K562 (cell line): ENCODE measurements around the gene PHF21A. TPM values are rescaled to one million over a fixed set of nuclear protein-coding genes. Genes with fewer than 3 reads are reported as not detected.
A peak's percentile ranks its signal among the peaks of the same experiment; 100 is the strongest.

Experiments used
- ATAC-seq: fragments of 200-7000 bp; cut with Tn5 transposase; 3 replicates; pipeline ENCODE4 v1.9.1; 2020; ENCODE audit warnings: moderate library complexity
- BruUV-seq: library from RNA; stranded (reverse); fragments of 400-500 nt; replicated peaks from 2 replicates; lab custom pipeline; 2021; lab: Mats Ljungman, UMichigan
- CTCF ChIA-PET: fragments of 300-600 bp; formaldehyde crosslinking; extraction: SDS; loops from one replicate; lab custom pipeline; 2021; ENCODE audit warnings: low intra/inter-chr PET ratio; lab: Yijun Ruan, JAX
- POLR2A ChIA-PET: fragments of 300-600, 350-650 bp; sonication (Branson Sonifier 250); formaldehyde crosslinking; extraction: SDS; loops from one replicate; lab custom pipeline; 2021; ENCODE audit warnings: antibody characterized with exemption, inconsistent platforms; lab: Yijun Ruan, JAX
- DNase-seq, 4 experiments: peaks; one replicate each; pipeline versions ENCODE4 v3.0.0 to v3.0.0-alpha.2; 2011 to 2018; ENCODE audit warnings: low spot score in 3 of 4, mixed read lengths in 3 of 4; ENCODE audit errors: extremely low read depth in 1 of 4
- FAIRE-seq: peaks from 2 replicates; lab custom pipeline; 2011; peaks lifted over from hg19 to GRCh38; lab: Jason Lieb, UNC
- H2AFZ ChIP-seq: 2 replicates; pipeline ENCODE4 v1.6.0; 2011; ENCODE audit warnings: low read depth, low read length, control low read depth, inconsistent platforms
- H3K27ac ChIP-seq: fragments of 200-600 bp; 3 replicates; pipeline ENCODE4 v1.8.0; 2011; ENCODE audit warnings: low read depth, mild to moderate bottlenecking, control low read depth, inconsistent platforms, low read length, moderate library complexity, mixed read lengths; ENCODE audit errors: extremely low read depth
- H3K27me3 ChIP-seq, 2 experiments: fragments of 300-600 bp in 1 of 2; 2 replicates in 1 of 2; 3 replicates in 1 of 2; pipeline versions ENCODE4 v1.6.0 to v1.8.0; 2011; ENCODE audit warnings: inconsistent platforms in 2 of 2, low read length in 2 of 2, mild to moderate bottlenecking in 1 of 2, mixed read lengths in 1 of 2, moderate library complexity in 1 of 2; ENCODE audit not compliant: control insufficient read depth in 2 of 2, insufficient read depth in 2 of 2
- H3K36me3 ChIP-seq: fragments of 300-600 bp; 3 replicates; pipeline ENCODE4 v1.8.0; 2011; ENCODE audit warnings: mild to moderate bottlenecking, low read length, inconsistent platforms; ENCODE audit not compliant: control insufficient read depth, insufficient read depth
- H3K4me1 ChIP-seq, 2 experiments: fragments of 200-600 bp in 1 of 2; replicated peaks in 1 of 2; 2 replicates in 1 of 2; 3 replicates in 1 of 2; pipeline versions ENCODE4 v1.5.1 to v1.8.0; 2011; ENCODE audit warnings: inconsistent platforms in 2 of 2, low read length in 2 of 2, mild to moderate bottlenecking in 1 of 2, mixed read lengths in 1 of 2, moderate library complexity in 1 of 2; ENCODE audit not compliant: control insufficient read depth in 2 of 2, insufficient read depth in 2 of 2
- H3K4me2 ChIP-seq: 2 replicates; pipeline ENCODE4 v1.6.1; 2011; ENCODE audit warnings: low read length, control low read depth, inconsistent platforms, mixed read lengths; ENCODE audit not compliant: insufficient read depth
- H3K4me3 ChIP-seq: fragments of 200-600 bp; sonication (generic), shearing (Covaris generic); 2 replicates; pipeline ENCODE4 v1.5.1; 2016; ENCODE audit warnings: control low read depth, inconsistent platforms
- H3K79me2 ChIP-seq: fragments of 200-600 bp; 3 replicates; pipeline ENCODE4 v1.8.0; 2011; ENCODE audit warnings: low read length, inconsistent platforms; ENCODE audit not compliant: control insufficient read depth, insufficient read depth
- H3K9ac ChIP-seq, 2 experiments: 2 replicates each; pipeline versions ENCODE4 v1.6.0 to v1.6.1; 2011; ENCODE audit warnings: low read depth in 2 of 2, low read length in 2 of 2, control low read depth in 1 of 2, inconsistent platforms in 1 of 2, mild to moderate bottlenecking in 1 of 2, mixed read lengths in 1 of 2; ENCODE audit not compliant: insufficient read depth in 1 of 2
- H3K9me1 ChIP-seq: one replicate; pipeline ENCODE4 v1.6.0; 2011; ENCODE audit warnings: inconsistent platforms, mild to moderate bottlenecking, low read length, moderate library complexity; ENCODE audit not compliant: control insufficient read depth, insufficient read depth
- H3K9me3 ChIP-seq: replicated peaks from 2 replicates; pipeline ENCODE4 v1.5.1; 2011; ENCODE audit warnings: low read depth, low read length, inconsistent platforms; ENCODE audit not compliant: control insufficient read depth, insufficient read depth
- H4K20me1 ChIP-seq: replicated peaks from 2 replicates; pipeline ENCODE4 v1.6.1; 2011; ENCODE audit warnings: low read length, inconsistent platforms, mixed read lengths; ENCODE audit not compliant: control insufficient read depth, insufficient read depth
- ATF4 ChIP-seq: fragments of 450-650 bp; formaldehyde crosslinking; IDR thresholded peaks from 2 replicates; pipeline ENCODE4 v1.4.0; 2022; ENCODE audit warnings: mild to moderate bottlenecking, moderate library complexity
- CHCHD3 ChIP-seq: fragments of 250-450 bp; sonication (Bioruptor Pico); IDR thresholded peaks from 2 replicates; pipeline ENCODE4 v2.1.2; 2022; ENCODE audit warnings: mild to moderate bottlenecking
- ESRRA ChIP-seq: fragments of 450-650 bp; IDR thresholded peaks from 2 replicates; pipeline ENCODE4 v1.6.1; 2014; ENCODE audit warnings: low read depth, mild to moderate bottlenecking, moderate library complexity, borderline replicate concordance
- HDAC2 ChIP-seq: fragments of 450-650 bp; IDR thresholded peaks from 2 replicates; pipeline ENCODE4 v1.6.1; 2016; ENCODE audit warnings: mild to moderate bottlenecking
- KLF6 ChIP-seq: fragments of 250-450 bp; sonication (Bioruptor Pico); IDR thresholded peaks from 2 replicates; pipeline ENCODE4 v1.4.0; 2020; ENCODE audit warnings: mild to moderate bottlenecking, moderate library complexity, borderline replicate concordance
- MTA1 ChIP-seq: fragments of 450-650 bp; IDR thresholded peaks from 2 replicates; pipeline ENCODE4 v1.6.1; 2017; ENCODE audit warnings: borderline replicate concordance
- MYNN ChIP-seq, 2 experiments: sonication (generic); formaldehyde crosslinking in 1 of 2; IDR thresholded peaks; 2 replicates each; pipeline versions ENCODE4 v1.5.0 to v1.6.1; 2016 to 2020; ENCODE audit warnings: antibody characterized with exemption in 1 of 2, missing genetic modification reagents in 1 of 2
- NBN ChIP-seq: fragments of 450-650 bp; IDR thresholded peaks from 2 replicates; pipeline ENCODE4 v1.6.1; 2016; ENCODE audit warnings: low read depth, mild to moderate bottlenecking
- PREB ChIP-seq: sonication (generic); formaldehyde crosslinking; IDR thresholded peaks from 2 replicates; pipeline ENCODE4 v1.8.1; 2023; ENCODE audit warnings: mild to moderate bottlenecking, missing genetic modification reagents
- PRMT5 ChIP-seq: sonication (generic); formaldehyde crosslinking; IDR thresholded peaks from 2 replicates; pipeline ENCODE4 v1.5.0; 2020; ENCODE audit warnings: missing genetic modification reagents
- RNF2 ChIP-seq: sonication (generic); IDR thresholded peaks from 2 replicates; pipeline ENCODE4 v1.6.1; 2016
- SMAD2 ChIP-seq: fragments of 150-350 bp; IDR thresholded peaks from 2 replicates; pipeline ENCODE4 v1.6.1; 2014; ENCODE audit warnings: low read depth, mild to moderate bottlenecking, low read length
- SMAD3 ChIP-seq: fragments of 450-650 bp; formaldehyde crosslinking; conservative IDR thresholded peaks from 2 replicates; pipeline ENCODE4 v1.4.0; 2020; ENCODE audit warnings: mild to moderate bottlenecking
- SUPT5H ChIP-seq: fragments of 450-650 bp; IDR thresholded peaks from 2 replicates; pipeline ENCODE4 v1.6.1; 2016
- ZBTB33 ChIP-seq: sonication (generic); formaldehyde crosslinking; IDR thresholded peaks from 2 replicates; pipeline ENCODE4 v1.8.1; 2023; ENCODE audit warnings: mild to moderate bottlenecking, missing genetic modification reagents
- ZFX ChIP-seq: sonication (generic); formaldehyde crosslinking; IDR thresholded peaks from 2 replicates; pipeline ENCODE4 v1.8.0; 2022; ENCODE audit warnings: mild to moderate bottlenecking, missing genetic modification reagents, moderate library complexity
- ZKSCAN1 ChIP-seq: fragments of 150-350 bp; IDR thresholded peaks from 2 replicates; pipeline ENCODE4 v1.6.1; 2016; ENCODE audit warnings: low read depth, low read length
- ZNF449 ChIP-seq: fragments of 250-450 bp; sonication (Bioruptor Pico); IDR thresholded peaks from 2 replicates; pipeline ENCODE4 v1.8.0; 2022; ENCODE audit warnings: moderate library complexity, mild to moderate bottlenecking, inconsistent platforms
- WGBS: fragments of 100-300 bp; shearing (Covaris generic); methylation state at CpG from one replicate; pipeline ENCODE4 v1.1.6; 2016; ENCODE audit warnings: low coverage, mixed read lengths; ENCODE audit not compliant: insufficient coverage; ENCODE audit errors: missing lambda C conversion rate; 5-methylcytosine and 5-hydroxymethylcytosine counted together
- in situ Hi-C: fragments of 300-500 bp; cut with MboI; formaldehyde crosslinking; loops from 4 replicates; pipeline ENCODE4 v1.15.0; 2018; ENCODE audit warnings: inconsistent platforms, mixed read lengths
- intact Hi-C: fragments of 100-400 bp; cut with micrococcal nuclease; formaldehyde crosslinking; loops from 2 replicates; pipeline ENCODE4 v1.14.2; 2022
- polyA plus RNA-seq, 8 experiments: library from polyadenylated mRNA; depleted of rRNA in 4 of 8; stranded (reverse) in 5 of 8; unstranded in 3 of 8; fragments of >200 nt; fragmentation: Nextera tagmentation in 2 of 8; fragmentation: Illumina TruSeq in 1 of 8; extraction: Ambion mirVana in 2 of 8; extraction: Trizol in 1 of 8; gene quantifications; 2 replicates each; pipeline versions ENCODE4 v1.2.1 to v1.2.3, GENCODE V29; 2011 to 2014; ENCODE audit warnings: inconsistent platforms in 1 of 8, missing spikeins in 1 of 8
- total RNA-seq, 7 experiments: library from RNA; depleted of rRNA in 6 of 7; stranded (reverse); fragments of >200 nt in 6 of 7; fragmentation: Illumina TruSeq in 2 of 7; extraction: Trizol in 2 of 7; gene quantifications; 2 replicates each; pipeline versions ENCODE4 v1.2.1 to v1.2.3, GENCODE V29; 2011 to 2021; ENCODE audit warnings: low replicate concordance in 1 of 7

PHF21A gene
- total and polyA plus RNA-seq, 9 of the 15 experiments (the other 6 are each of a cell fraction or from before 2014, with no cell fraction given), result 1.5 to 32.4 (median 10.7) TPM

- TF ChIP-seq ZBTB33 (CRISPR knock-in tag) (no peak), SUPT5H (no peak), KLF6 (no peak), CHCHD3 (CRISPR knock-in tag) (no peak), MTA1 (no peak), SMAD2 (no peak), ZKSCAN1 (no peak)
These were observed 15.3 kb downstream of the PHF21A start (continued) for GRCh38 chr11:46105926-46106325.

GRCh38 chr11:46105134-46105628 is 16.1 kb downstream of the PHF21A start:
- WGBS, result 5% methylated on average over 6 of the region's 6 CpGs
- FAIRE-seq (no peak), ATAC-seq (peak; percentile 26), DNase-seq (peak in 1 of 4 experiments; percentile 35)
- Histone ChIP-seq H3K4me3 (no peak overlapping the region), H3K4me2 (peak overlapping the region; percentile 59), H4K20me1 (no peaks in the 10 kb centered on the region), H3K79me2 (peaks cover 94% of the 10 kb centered on the region), H3K4me1 (peaks cover 9 to 55% of the 10 kb centered on the region in 2 experiments; a peak in 4 of 5 replicates), H3K27ac (peak overlapping the region; percentile 87), H3K27me3 (no peaks in the 10 kb centered on the region), H2AFZ (peak overlapping the region; percentile 69), H3K9me3 (no peaks in the 10 kb centered on the region), H3K9me1 (no peaks in the 10 kb centered on the region), H3K36me3 (no peaks in the 10 kb centered on the region), H3K9ac (peak overlapping the region; percentile 66 to 70)
- BruUV-seq, result no TSS peak
- CTCF ChIA-PET, result no interaction called here
- POLR2A ChIA-PET, result interaction anchor here (0.6 to 1.5 kb wide), 6 partner anchors 8 to 183 kb away, joined by 3 to 11 read pairs (median 5); no protein-coding TSS in a partner anchor
- intact Hi-C loops (loop anchor here (10.0 kb wide), 1 partner anchor 110 kb away; no protein-coding TSS in a partner anchor), in situ Hi-C loops (no loop called here)
- TF ChIP-seq ATF4 (CRISPR knock-in tag) (no peak), SMAD3 (CRISPR knock-in tag) (no peak), ESRRA (no peak), PRMT5 (CRISPR knock-in tag) (no peak), RNF2 (no peak), NBN (no peak), ZNF449 (CRISPR knock-in tag) (no peak), PREB (CRISPR knock-in tag) (0 out of 2 replicates have a peak, but pooled peaks have one; percentile 2), MYNN (IDR thresholded peaks at IDR 0.05) (peak; percentile 72; the same call in 1 of the 2 replicates), MYNN (CRISPR knock-in tag; IDR thresholded peaks at IDR 0.05) (no peak), HDAC2 (no peak), ZFX (CRISPR knock-in tag) (0 out of 2 replicates have a peak, but pooled peaks have one; percentile 32)
